HUES48 (cell line): ENCODE measurements around the gene DSPP.

ENCODE experiments used
- H3K27ac ChIP-seq: one replicate; pipeline ENCODE4 v1.7.0; 2013; ENCODE audit warnings: low read depth, low read length, inconsistent platforms
- H3K27me3 ChIP-seq: 2 replicates; pipeline ENCODE4 v1.6.1; 2013; ENCODE audit warnings: mild to moderate bottlenecking, low read length; ENCODE audit not compliant: control insufficient read depth, insufficient read depth
- H3K36me3 ChIP-seq: 2 replicates; pipeline ENCODE4 v1.6.1; 2013; ENCODE audit warnings: low read length; ENCODE audit not compliant: control insufficient read depth, insufficient read depth
- H3K4me1 ChIP-seq: 2 replicates; pipeline ENCODE4 v1.6.1; 2013; ENCODE audit warnings: mild to moderate bottlenecking, low read length; ENCODE audit not compliant: control insufficient read depth, insufficient read depth
- H3K4me3 ChIP-seq: 2 replicates; pipeline ENCODE4 v1.5.1; 2013; ENCODE audit warnings: mild to moderate bottlenecking, low read depth, low read length
- H3K9ac ChIP-seq: 2 replicates; pipeline ENCODE4 v1.6.1; 2013; ENCODE audit warnings: mild to moderate bottlenecking, low read depth, low read length, moderate library complexity
- H3K9me3 ChIP-seq: 2 replicates; pipeline ENCODE4 v1.6.1; 2013; ENCODE audit warnings: low read length; ENCODE audit not compliant: control insufficient read depth, insufficient read depth

Gene DSPP

GRCh38 chr4:87662871-87663270 is 54.5 kb downstream of the DSPP start:
- H3K9me3 ChIP-seq = no peaks in the 10 kb centered on the region
- no peaks in the 10 kb centered on the region for H3K36me3 ChIP-seq
- H3K4me1 ChIP-seq = peaks cover 3% of the 10 kb centered on the region
- no peak overlapping the region for H3K4me3 ChIP-seq
- H3K27me3 ChIP-seq = no peaks in the 10 kb centered on the region
- H3K27ac ChIP-seq = no peak overlapping the region
- H3K9ac ChIP-seq = no peak overlapping the region
